HepG2 (cell line): ENCODE results near the gene CA11. TPM values are rescaled to one million over a fixed set of nuclear protein-coding genes. Genes with fewer than 3 reads are reported as not detected.
A peak's percentile ranks its signal among the peaks of the same experiment; 100 is the strongest.

ENCODE experiments used
- ATF4 ChIP-seq, 2 experiments: fragments of 450-650 bp in 1 of 2; sonication (generic) in 1 of 2; formaldehyde crosslinking; IDR thresholded peaks; 2 replicates each; pipeline versions ENCODE4 v1.5.0 to v1.8.0; 2020 to 2022; ENCODE audit warnings: mild to moderate bottlenecking in 1 of 2, missing genetic modification reagents in 1 of 2
- CREB1 ChIP-seq, 2 experiments: fragments of 450-650 bp in 1 of 2; IDR thresholded peaks; 2 replicates each; pipeline ENCODE4 v1.6.1; 2016 to 2017; ENCODE audit warnings: control low read depth in 1 of 2, mild to moderate bottlenecking in 1 of 2, missing compliant biosample characterization in 1 of 2, missing genetic modification characterization in 1 of 2
- FOSL2 ChIP-seq: sonication (generic); formaldehyde crosslinking; IDR thresholded peaks from 2 replicates; pipeline ENCODE4 v1.4.0; 2020; ENCODE audit warnings: missing genetic modification reagents
- HMG20A ChIP-seq: IDR thresholded peaks from 2 replicates; pipeline ENCODE4 v1.6.1; 2016; ENCODE audit warnings: borderline replicate concordance
- JUND ChIP-seq: sonication (generic); formaldehyde crosslinking; IDR thresholded peaks from 2 replicates; pipeline ENCODE4 v1.8.0; 2022; ENCODE audit warnings: mild to moderate bottlenecking, missing genetic modification reagents
- NR2F6 ChIP-seq, 2 experiments: IDR thresholded peaks; 2 replicates each; pipeline ENCODE4 v1.6.1; 2016; ENCODE audit warnings: antibody characterized with exemption in 1 of 2, mild to moderate bottlenecking in 1 of 2
- PAXIP1 ChIP-seq: sonication (generic); formaldehyde crosslinking; conservative IDR thresholded peaks from 2 replicates; pipeline ENCODE4 v1.4.0; 2020; ENCODE audit warnings: mild to moderate bottlenecking, missing genetic modification reagents, moderate library complexity
- RARA ChIP-seq: IDR thresholded peaks from 2 replicates; pipeline ENCODE4 v1.6.1; 2016; ENCODE audit warnings: missing genetic modification reagents, missing compliant biosample characterization
- SETDB1 ChIP-seq: sonication (generic); formaldehyde crosslinking; IDR thresholded peaks from 2 replicates; pipeline ENCODE4 v1.5.1; 2020; ENCODE audit warnings: missing genetic modification reagents, mild to moderate bottlenecking, borderline replicate concordance
- ZBTB7B ChIP-seq: sonication (generic); formaldehyde crosslinking; IDR thresholded peaks from 2 replicates; pipeline ENCODE4 v1.4.0; 2020; ENCODE audit warnings: missing genetic modification reagents
- ZNF557 ChIP-seq: sonication (generic); formaldehyde crosslinking; IDR thresholded peaks from 2 replicates; pipeline ENCODE4 v1.4.0; 2020; ENCODE audit warnings: missing genetic modification reagents
- ZNF609 ChIP-seq: sonication (generic); formaldehyde crosslinking; IDR thresholded peaks from 2 replicates; pipeline ENCODE4 v1.4.0; 2020; ENCODE audit warnings: mild to moderate bottlenecking, missing genetic modification reagents, borderline replicate concordance
- ZNF770 ChIP-seq: sonication (generic); formaldehyde crosslinking; IDR thresholded peaks from 2 replicates; pipeline ENCODE4 v1.5.0; 2020; ENCODE audit warnings: mild to moderate bottlenecking, missing genetic modification reagents
- ZNF800 ChIP-seq: sonication (generic); formaldehyde crosslinking; IDR thresholded peaks from 2 replicates; pipeline ENCODE4 v1.4.0; 2020; ENCODE audit warnings: missing genetic modification reagents
- polyA plus RNA-seq, 8 experiments: library from polyadenylated mRNA; depleted of rRNA in 3 of 8; stranded (reverse) in 7 of 8; unstranded in 1 of 8; fragments of >200 nt; fragmentation: Illumina TruSeq in 4 of 8; extraction: Trizol in 4 of 8; gene quantifications; 2 replicates each; pipeline versions ENCODE4 v1.2.1 to v1.2.3, GENCODE V29; 2011 to 2016; ENCODE audit warnings: low read depth in 4 of 8, missing spikeins in 1 of 8, mixed read lengths in 1 of 8; ENCODE audit not compliant: insufficient read depth in 1 of 8
- total RNA-seq, 5 experiments: library from RNA; depleted of rRNA; stranded (reverse); fragments of >200 nt; fragmentation: Illumina TruSeq; extraction: Trizol; gene quantifications; 2 replicates each; pipeline ENCODE4 v1.2.3, GENCODE V29; 2016; ENCODE audit warnings: low read depth in 1 of 5

Gene CA11
- total and polyA plus RNA-seq, 2 of the 13 experiments (the other 11 are each of a cell fraction or from before 2014, with no cell fraction given), result 0.41 to 0.58 TPM

- TF ChIP-seq ZNF609 (CRISPR knock-in tag), result no peak
- TF ChIP-seq RARA (CRISPR knock-in tag), result peak; percentile 71
- peak; percentile 95 for TF ChIP-seq FOSL2
- peak; percentile 77; the same call in 1 of the 2 replicates for TF ChIP-seq JUND (CRISPR knock-in tag)
- peak; percentile 54 for TF ChIP-seq ZNF770 (CRISPR knock-in tag)
- TF ChIP-seq ATF4 (CRISPR knock-in tag; IDR thresholded peaks at IDR 0.05), result 0 out of 4 replicates have a peak, but pooled peaks of 1 of the 2 experiments have one; percentile 17
- peak; percentile 55; the same call in 1 of the 2 replicates for TF ChIP-seq CREB1 (IDR thresholded peaks at IDR 0.05)
- TF ChIP-seq CREB1 (CRISPR knock-in tag; IDR thresholded peaks at IDR 0.05), result no peak
- TF ChIP-seq NR2F6 (IDR thresholded peaks at IDR 0.05), result 0 out of 2 replicates have a peak, but pooled peaks have one; percentile 3
- peak; percentile 41; the same call in 1 of the 2 replicates for TF ChIP-seq NR2F6 (CRISPR knock-in tag; IDR thresholded peaks at IDR 0.05)
- no peak for TF ChIP-seq ZNF800 (CRISPR knock-in tag)
- no peak for TF ChIP-seq ZBTB7B (CRISPR knock-in tag)
- 0 out of 2 replicates have a peak, but pooled peaks have one; percentile 13 for TF ChIP-seq HMG20A
- TF ChIP-seq PAXIP1 (CRISPR knock-in tag), result peak; percentile 19; the same call in 1 of the 2 replicates
- no peak for TF ChIP-seq SETDB1
- TF ChIP-seq ZNF557 (CRISPR knock-in tag), result no peak
These were observed 39.6 kb upstream of the CA11 start (continued) for GRCh38 chr19:48685583-48685982.
